A549 (cell line): ENCODE results near the gene GOLGA6D.

ENCODE experiments used
- CTCF ChIP-seq: fragments of >200 bp; sonication (Bioruptor Twin); formaldehyde crosslinking; IDR thresholded peaks from 3 replicates; pipeline ENCODE4 v1.5.1; 2016
- HDAC2 ChIP-seq: fragments of 200-600 bp; sonication (generic); IDR thresholded peaks from 2 replicates; pipeline ENCODE4 v1.6.1; 2016
- POLR2A ChIP-seq: IDR thresholded peaks from 2 replicates; pipeline ENCODE4 v1.6.1; 2012; ENCODE audit warnings: mild to moderate bottlenecking, low read length
- RAD21 ChIP-seq, 2 experiments: fragments of >200 bp in 1 of 2; sonication (Bioruptor Twin) in 1 of 2; formaldehyde crosslinking in 1 of 2; IDR thresholded peaks in 1 of 2; conservative IDR thresholded peaks in 1 of 2; 2 replicates in 1 of 2; 3 replicates in 1 of 2; pipeline ENCODE4 v1.6.1; 2012 to 2018; ENCODE audit warnings: inconsistent platforms in 1 of 2
- REST ChIP-seq: fragments of 200-600 bp; sonication (generic); IDR thresholded peaks from 2 replicates; pipeline ENCODE4 v1.6.1; 2016; ENCODE audit warnings: antibody characterized with exemption, mild to moderate bottlenecking, moderate library complexity

- no peak for TF ChIP-seq CTCF
- TF ChIP-seq REST: no peak
- TF ChIP-seq HDAC2: no peak
- TF ChIP-seq POLR2A: no peak
- TF ChIP-seq RAD21 (conservative IDR thresholded peaks at IDR 0.05 in 1 of 2, IDR thresholded peaks at IDR 0.05 in 1 of 2): no peak
These were observed 56.1 kb downstream of the GOLGA6D start for GRCh38 chr15:75338661-75339240.
